ENCODE measurements around the gene RMND1.

DNA sequence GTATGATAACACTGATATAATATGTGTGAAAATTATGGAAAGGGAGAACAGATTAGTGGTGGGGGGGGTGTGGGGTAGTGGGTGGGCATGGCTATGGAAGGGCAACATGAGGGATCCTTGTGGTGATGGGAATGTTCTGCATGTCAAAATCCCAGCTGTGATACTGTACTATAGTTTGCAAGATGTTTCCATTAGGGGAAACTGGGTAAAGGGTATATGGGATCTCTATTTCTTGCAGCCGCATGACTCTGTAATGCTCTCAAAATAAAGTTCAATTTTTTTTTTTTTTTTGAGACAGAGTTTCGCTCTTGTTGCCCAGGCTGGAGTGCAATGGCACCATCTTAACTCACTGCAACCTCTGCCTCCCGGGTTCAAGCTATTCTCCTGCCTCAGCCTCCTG, 74.8 kb downstream of the RMND1 start:
- TF ChIP-seq, protein P1, sequence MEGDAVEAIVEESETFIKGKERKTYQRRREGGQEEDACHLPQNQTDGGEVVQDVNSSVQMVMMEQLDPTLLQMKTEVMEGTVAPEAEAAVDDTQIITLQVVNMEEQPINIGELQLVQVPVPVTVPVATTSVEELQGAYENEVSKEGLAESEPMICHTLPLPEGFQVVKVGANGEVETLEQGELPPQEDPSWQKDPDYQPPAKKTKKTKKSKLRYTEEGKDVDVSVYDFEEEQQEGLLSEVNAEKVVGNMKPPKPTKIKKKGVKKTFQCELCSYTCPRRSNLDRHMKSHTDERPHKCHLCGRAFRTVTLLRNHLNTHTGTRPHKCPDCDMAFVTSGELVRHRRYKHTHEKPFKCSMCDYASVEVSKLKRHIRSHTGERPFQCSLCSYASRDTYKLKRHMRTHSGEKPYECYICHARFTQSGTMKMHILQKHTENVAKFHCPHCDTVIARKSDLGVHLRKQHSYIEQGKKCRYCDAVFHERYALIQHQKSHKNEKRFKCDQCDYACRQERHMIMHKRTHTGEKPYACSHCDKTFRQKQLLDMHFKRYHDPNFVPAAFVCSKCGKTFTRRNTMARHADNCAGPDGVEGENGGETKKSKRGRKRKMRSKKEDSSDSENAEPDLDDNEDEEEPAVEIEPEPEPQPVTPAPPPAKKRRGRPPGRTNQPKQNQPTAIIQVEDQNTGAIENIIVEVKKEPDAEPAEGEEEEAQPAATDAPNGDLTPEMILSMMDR (IDR thresholded peaks at IDR 0.05) = no peak
- TF ChIP-seq, protein P2, sequence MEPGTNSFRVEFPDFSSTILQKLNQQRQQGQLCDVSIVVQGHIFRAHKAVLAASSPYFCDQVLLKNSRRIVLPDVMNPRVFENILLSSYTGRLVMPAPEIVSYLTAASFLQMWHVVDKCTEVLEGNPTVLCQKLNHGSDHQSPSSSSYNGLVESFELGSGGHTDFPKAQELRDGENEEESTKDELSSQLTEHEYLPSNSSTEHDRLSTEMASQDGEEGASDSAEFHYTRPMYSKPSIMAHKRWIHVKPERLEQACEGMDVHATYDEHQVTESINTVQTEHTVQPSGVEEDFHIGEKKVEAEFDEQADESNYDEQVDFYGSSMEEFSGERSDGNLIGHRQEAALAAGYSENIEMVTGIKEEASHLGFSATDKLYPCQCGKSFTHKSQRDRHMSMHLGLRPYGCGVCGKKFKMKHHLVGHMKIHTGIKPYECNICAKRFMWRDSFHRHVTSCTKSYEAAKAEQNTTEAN (CRISPR knock-in tag; IDR thresholded peaks at IDR 0.05) = no peak
- TF ChIP-seq, protein P3, sequence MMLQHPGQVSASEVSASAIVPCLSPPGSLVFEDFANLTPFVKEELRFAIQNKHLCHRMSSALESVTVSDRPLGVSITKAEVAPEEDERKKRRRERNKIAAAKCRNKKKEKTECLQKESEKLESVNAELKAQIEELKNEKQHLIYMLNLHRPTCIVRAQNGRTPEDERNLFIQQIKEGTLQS (CRISPR knock-in tag; conservative IDR thresholded peaks at IDR 0.05) = no peak
- no peak for TF ChIP-seq ESRRA (CRISPR knock-in tag; IDR thresholded peaks at IDR 0.05; ENCODE audit: borderline replicate concordance)
- TF ChIP-seq, protein P4, sequence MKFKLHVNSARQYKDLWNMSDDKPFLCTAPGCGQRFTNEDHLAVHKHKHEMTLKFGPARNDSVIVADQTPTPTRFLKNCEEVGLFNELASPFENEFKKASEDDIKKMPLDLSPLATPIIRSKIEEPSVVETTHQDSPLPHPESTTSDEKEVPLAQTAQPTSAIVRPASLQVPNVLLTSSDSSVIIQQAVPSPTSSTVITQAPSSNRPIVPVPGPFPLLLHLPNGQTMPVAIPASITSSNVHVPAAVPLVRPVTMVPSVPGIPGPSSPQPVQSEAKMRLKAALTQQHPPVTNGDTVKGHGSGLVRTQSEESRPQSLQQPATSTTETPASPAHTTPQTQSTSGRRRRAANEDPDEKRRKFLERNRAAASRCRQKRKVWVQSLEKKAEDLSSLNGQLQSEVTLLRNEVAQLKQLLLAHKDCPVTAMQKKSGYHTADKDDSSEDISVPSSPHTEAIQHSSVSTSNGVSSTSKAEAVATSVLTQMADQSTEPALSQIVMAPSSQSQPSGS (CRISPR knock-in tag; IDR thresholded peaks at IDR 0.05; ENCODE audit: borderline replicate concordance, low read depth) = no peak
- TF ChIP-seq FOXP1 (CRISPR knock-in tag; IDR thresholded peaks at IDR 0.05; ENCODE audit: borderline replicate concordance) = no peak
- no peak for TF ChIP-seq CREB1 (CRISPR knock-in tag; IDR thresholded peaks at IDR 0.05)
- TF ChIP-seq, protein P5, sequence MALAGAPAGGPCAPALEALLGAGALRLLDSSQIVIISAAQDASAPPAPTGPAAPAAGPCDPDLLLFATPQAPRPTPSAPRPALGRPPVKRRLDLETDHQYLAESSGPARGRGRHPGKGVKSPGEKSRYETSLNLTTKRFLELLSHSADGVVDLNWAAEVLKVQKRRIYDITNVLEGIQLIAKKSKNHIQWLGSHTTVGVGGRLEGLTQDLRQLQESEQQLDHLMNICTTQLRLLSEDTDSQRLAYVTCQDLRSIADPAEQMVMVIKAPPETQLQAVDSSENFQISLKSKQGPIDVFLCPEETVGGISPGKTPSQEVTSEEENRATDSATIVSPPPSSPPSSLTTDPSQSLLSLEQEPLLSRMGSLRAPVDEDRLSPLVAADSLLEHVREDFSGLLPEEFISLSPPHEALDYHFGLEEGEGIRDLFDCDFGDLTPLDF (CRISPR knock-in tag; IDR thresholded peaks at IDR 0.05) = no peak
- TF ChIP-seq ZBTB21 (CRISPR knock-in tag; IDR thresholded peaks at IDR 0.05; ENCODE audit: borderline replicate concordance) = no peak
- TF ChIP-seq, protein P6, sequence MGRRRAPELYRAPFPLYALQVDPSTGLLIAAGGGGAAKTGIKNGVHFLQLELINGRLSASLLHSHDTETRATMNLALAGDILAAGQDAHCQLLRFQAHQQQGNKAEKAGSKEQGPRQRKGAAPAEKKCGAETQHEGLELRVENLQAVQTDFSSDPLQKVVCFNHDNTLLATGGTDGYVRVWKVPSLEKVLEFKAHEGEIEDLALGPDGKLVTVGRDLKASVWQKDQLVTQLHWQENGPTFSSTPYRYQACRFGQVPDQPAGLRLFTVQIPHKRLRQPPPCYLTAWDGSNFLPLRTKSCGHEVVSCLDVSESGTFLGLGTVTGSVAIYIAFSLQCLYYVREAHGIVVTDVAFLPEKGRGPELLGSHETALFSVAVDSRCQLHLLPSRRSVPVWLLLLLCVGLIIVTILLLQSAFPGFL (CRISPR knock-in tag; IDR thresholded peaks at IDR 0.05; ENCODE audit: borderline replicate concordance) = no peak
- no peak for TF ChIP-seq KAT7 (CRISPR knock-in tag; IDR thresholded peaks at IDR 0.05; ENCODE audit: borderline replicate concordance)
- TF ChIP-seq ZNF396 (CRISPR knock-in tag; IDR thresholded peaks at IDR 0.05; ENCODE audit: borderline replicate concordance) = no peak
- TF ChIP-seq TEAD4 (CRISPR knock-in tag; IDR thresholded peaks at IDR 0.05) = no peak
- no peak for TF ChIP-seq RELA (CRISPR knock-in tag; IDR thresholded peaks at IDR 0.05; ENCODE audit: borderline replicate concordance)

All from WTC11 (cell line).